A673 (cell line): Measurements from ENCODE around the gene EGFL8. TPM values are rescaled to one million over a fixed set of nuclear protein-coding genes. Genes with fewer than 3 reads are reported as not detected.
A peak's percentile ranks its signal among the peaks of the same experiment; 100 is the strongest.
"Not testable (repeated sequence)": the region's sequence is repeated elsewhere in the genome, so short reads cannot be mapped to it uniquely, and the experiment has no call there.

Source experiments
- BruUV-seq: library from RNA; stranded (reverse); fragments of 400-500 nt; replicated peaks from 2 replicates; lab custom pipeline; 2021; lab: Mats Ljungman, UMichigan
- CTCF ChIA-PET: fragments of 300-600 bp; sonication (Branson Sonifier 250); formaldehyde crosslinking; loops from one replicate; lab custom pipeline; 2022; ENCODE audit warnings: antibody characterized with exemption; lab: Charles Lee
- POLR2A ChIA-PET: fragments of 300-600 bp; sonication (Branson Sonifier 250); formaldehyde crosslinking; loops from one replicate; lab custom pipeline; 2022; ENCODE audit warnings: antibody characterized with exemption; ENCODE audit not compliant: low non-redundant PET; lab: Charles Lee
- DNase-seq: peaks from one replicate; pipeline ENCODE4 v3.0.0-alpha.2; 2015; ENCODE audit warnings: low spot score
- H3K27ac ChIP-seq: fragments of 200-600 bp; sonication (generic); 2 replicates; pipeline ENCODE4 v1.5.1; 2016; ENCODE audit warnings: mixed run types, low read depth, mild to moderate bottlenecking, mixed read lengths, antibody characterized with exemption, low read length; ENCODE audit not compliant: poor library complexity, severe bottlenecking
- H3K27me3 ChIP-seq: fragments of 200-600 bp; sonication (generic); replicated peaks from 2 replicates; pipeline ENCODE4 v1.6.1; 2017; ENCODE audit warnings: mixed run types, low read depth, mild to moderate bottlenecking, mixed read lengths, antibody characterized with exemption, low read length; ENCODE audit not compliant: insufficient read depth, poor library complexity
- H3K36me3 ChIP-seq: fragments of 200-600 bp; sonication (generic); 2 replicates; pipeline ENCODE4 v1.6.1; 2016; ENCODE audit warnings: mixed run types, mild to moderate bottlenecking, mixed read lengths, antibody characterized with exemption, low read length; ENCODE audit not compliant: insufficient read depth, poor library complexity, severe bottlenecking
- H3K4me1 ChIP-seq: fragments of 200-600 bp; sonication (generic); 2 replicates; pipeline ENCODE4 v1.6.1; 2017; ENCODE audit warnings: mixed run types, mild to moderate bottlenecking, mixed read lengths, antibody characterized with exemption, low read length; ENCODE audit not compliant: insufficient read depth, poor library complexity, severe bottlenecking
- H3K4me3 ChIP-seq: fragments of 200-600 bp; sonication (generic); 2 replicates; pipeline ENCODE4 v1.5.1; 2016; ENCODE audit warnings: low read depth, mixed run types, mild to moderate bottlenecking, mixed read lengths, low read length; ENCODE audit not compliant: poor library complexity, severe bottlenecking
- H3K9me3 ChIP-seq: fragments of 200-600 bp; sonication (generic); 2 replicates; pipeline ENCODE4 v1.6.1; 2016; ENCODE audit warnings: mixed run types, low read depth, mild to moderate bottlenecking, mixed read lengths, antibody characterized with exemption, low read length; ENCODE audit not compliant: poor library complexity, severe bottlenecking
- CTCF ChIP-seq: fragments of 300-800, 200-600 bp; sonication (generic); conservative IDR thresholded peaks from 2 replicates; pipeline ENCODE4 v1.5.1; 2017; ENCODE audit warnings: low read depth, mild to moderate bottlenecking, antibody characterized with exemption, low read length, moderate library complexity, mixed read lengths
- EZH2 ChIP-seq: fragments of 200-600 bp; sonication (generic); IDR thresholded peaks from 2 replicates; pipeline ENCODE4 v1.6.1; 2017; ENCODE audit warnings: borderline replicate concordance, low read depth, mild to moderate bottlenecking, mixed read lengths, antibody characterized with exemption, low read length; ENCODE audit not compliant: poor library complexity, severe bottlenecking
- intact Hi-C: fragments of 100-400 bp; cut with micrococcal nuclease; formaldehyde crosslinking; loops from one replicate; pipeline ENCODE4 v1.10.0; 2022; ENCODE audit not compliant: unreplicated experiment
- total RNA-seq: library from RNA; stranded (reverse); gene quantifications from 2 replicates; pipeline ENCODE4 v1.2.3, GENCODE V29; 2021

Gene EGFL8
- total RNA-seq, 1 experiment from 2014 or later, result 32.4 TPM

DNA sequence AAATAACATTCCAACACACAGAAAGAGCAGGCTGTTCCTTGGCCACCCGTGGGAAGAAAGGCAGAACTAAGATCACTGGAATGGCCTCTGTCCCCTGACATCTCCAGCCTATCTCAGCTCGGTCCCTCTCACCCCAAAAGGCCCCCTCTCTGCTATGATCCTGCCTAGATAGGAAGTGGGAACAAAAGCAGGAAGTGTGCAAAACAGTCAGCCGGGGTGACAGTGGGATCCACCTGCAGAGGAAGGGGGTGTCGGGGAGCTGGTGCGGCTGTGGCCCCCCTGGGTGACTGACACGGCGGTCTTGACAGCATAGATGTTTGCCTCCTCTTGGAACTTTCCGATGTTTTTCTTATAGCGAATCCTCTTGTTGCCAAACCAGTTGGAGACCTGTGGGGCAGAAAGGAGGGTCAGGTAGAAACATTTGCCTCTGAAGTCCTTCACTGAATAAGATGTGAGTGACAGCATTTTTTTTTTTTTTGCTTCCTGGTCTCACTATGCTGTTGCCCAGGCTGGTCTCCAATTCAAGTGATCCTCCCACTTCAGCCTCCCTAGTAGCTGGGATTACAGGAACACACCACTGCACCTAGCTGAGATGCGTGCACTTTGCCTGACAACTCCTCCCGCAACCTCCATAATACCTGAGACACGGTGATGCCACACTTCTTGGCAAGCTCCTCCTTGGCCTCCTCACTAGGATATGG, 22.8 kb downstream of the EGFL8 start:
- no peak for TF ChIP-seq EZH2
- no peak for TF ChIP-seq CTCF
- ChIA-PET POLR2A (no interaction called here), CTCF (no interaction called here)
- peaks cover 11% of the 10 kb centered on the region for H3K4me1 ChIP-seq
- no peak overlapping the region for H3K4me3 ChIP-seq
- H3K9me3 ChIP-seq, result no peaks in the 10 kb centered on the region
- intact Hi-C loops, result no loop called here
- peaks cover 39% of the 10 kb centered on the region for H3K36me3 ChIP-seq
- no peaks in the 10 kb centered on the region for H3K27me3 ChIP-seq
- peak overlapping the region; percentile 32 for H3K27ac ChIP-seq
- no TSS peak for BruUV-seq
- DNase-seq, result no peak

- CTCF ChIA-PET, BruUV-seq, H3K9me3 ChIP-seq, intact Hi-C loops, H3K27me3 ChIP-seq, POLR2A ChIA-PET, DNase-seq: not testable (repeated sequence)
- peak overlapping the region; percentile 94 for H3K27ac ChIP-seq
- H3K4me3 ChIP-seq, result peak overlapping the region; percentile 69
- H3K36me3 ChIP-seq, result peaks cover 33% of the 10 kb centered on the region
- H3K4me1 ChIP-seq, result peaks cover 18% of the 10 kb centered on the region
Measured at GRCh38 chr6:32187725-32188380, 23.5 kb downstream of the EGFL8 start.

DNA sequence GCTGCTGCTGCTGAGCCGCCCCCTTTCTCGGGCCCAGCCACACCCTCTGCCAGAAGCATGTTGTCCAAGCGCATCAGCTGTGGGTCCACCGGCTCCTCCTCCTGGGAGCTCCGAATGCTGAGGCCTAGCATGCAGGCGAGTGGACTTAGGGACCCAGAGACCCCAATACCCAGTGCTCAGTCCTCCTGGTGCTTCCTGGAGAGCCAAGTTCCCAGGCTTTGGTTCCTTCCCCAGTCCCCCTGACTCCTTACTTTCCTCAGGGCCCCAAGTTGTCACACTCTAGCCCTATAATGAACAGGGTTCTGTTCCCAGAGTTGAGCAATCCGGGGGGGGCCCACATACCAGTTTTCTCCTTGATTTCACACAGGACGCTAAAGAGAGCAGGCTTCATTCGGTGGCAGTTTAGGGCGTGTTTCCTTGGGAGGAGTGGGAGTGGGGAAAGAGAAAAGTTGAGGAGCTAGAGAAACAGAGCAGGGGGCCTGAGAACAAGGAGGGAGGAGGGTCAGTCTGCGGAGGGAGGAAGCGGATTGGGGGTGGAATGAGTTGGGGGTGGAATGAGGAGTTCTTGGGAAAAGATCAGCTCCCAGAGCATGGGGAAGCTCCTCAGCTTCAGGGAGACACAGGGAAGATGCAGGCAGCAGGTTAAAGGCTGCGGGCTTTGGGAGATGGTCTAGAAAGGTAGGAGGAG, 24.1 kb downstream of the EGFL8 start:
- intact Hi-C loops, result no loop called here
- CTCF ChIA-PET, result no interaction called here
- TF ChIP-seq EZH2 (no peak), CTCF (no peak)
- DNase-seq, result no peak
- Histone ChIP-seq H3K27me3 (no peaks in the 10 kb centered on the region), H3K27ac (peak overlapping the region; percentile 94), H3K36me3 (peaks cover 27% of the 10 kb centered on the region), H3K4me3 (peak overlapping the region; percentile 69), H3K9me3 (no peaks in the 10 kb centered on the region), H3K4me1 (peaks cover 20% of the 10 kb centered on the region)
- POLR2A ChIA-PET, result no interaction called here
- BruUV-seq, result no TSS peak
